ENCODE measurements around the gene TOP2A. TPM values are rescaled to one million over a fixed set of nuclear protein-coding genes. Genes with fewer than 3 reads are reported as not detected.

Gene TOP2A
- total and polyA plus RNA-seq, 9 of the 15 experiments (the other 6 are each of a cell fraction or from before 2014, with no cell fraction given) = 133 to 347 (median 259) TPM

- TF ChIP-seq TRIM24 (IDR thresholded peaks at IDR 0.05) = no peak
- TF ChIP-seq TARDBP (IDR thresholded peaks at IDR 0.05) = no peak
- TF ChIP-seq BDP1 (IDR thresholded peaks at IDR 0.05; ENCODE audit: insufficient read depth, insufficient read length) = no peak
- no peak for TF ChIP-seq TAF7 (tag; IDR thresholded peaks at IDR 0.05)
- TF ChIP-seq TCF15 (CRISPR knock-in tag; IDR thresholded peaks at IDR 0.05) = no peak
- no peak for TF ChIP-seq EP300 (IDR thresholded peaks at IDR 0.05; ENCODE audit: low read length)
- peak; percentile 98 for TF ChIP-seq ZBTB33 (CRISPR knock-in tag; IDR thresholded peaks at IDR 0.05)
- peak; percentile 76 for TF ChIP-seq CC2D1A (IDR thresholded peaks at IDR 0.05)
- TF ChIP-seq EGR1 (conservative IDR thresholded peaks at IDR 0.05) = 0 out of 2 replicates have a peak, but pooled peaks have one; percentile 16
- no peak for TF ChIP-seq ZNF830 (CRISPR knock-in tag; IDR thresholded peaks at IDR 0.05)
- TF ChIP-seq CREB5 (CRISPR knock-in tag; IDR thresholded peaks at IDR 0.05) = no peak
- no peak for TF ChIP-seq PCBP1 (IDR thresholded peaks at IDR 0.05; ENCODE audit: low read depth, low read length, poor library complexity, severe bottlenecking)
- TF ChIP-seq PHF20 (IDR thresholded peaks at IDR 0.05; ENCODE audit: partially characterized antibody) = no peak
- TF ChIP-seq KHSRP (IDR thresholded peaks at IDR 0.05) = no peak
- TF ChIP-seq MAZ (CRISPR knock-in tag; conservative IDR thresholded peaks at IDR 0.05 in 1 of 2, IDR thresholded peaks at IDR 0.05 in 1 of 2) = peak; percentile 56 to 82
- TF ChIP-seq RNF2 (IDR thresholded peaks at IDR 0.05) = no peak
- no peak for TF ChIP-seq ARNT (IDR thresholded peaks at IDR 0.05)
Observed at GRCh38 chr17:40355123-40355803, 62.4 kb downstream of the TOP2A start (continued).
